ENCODE data around the gene GADL1. TPM values are rescaled to one million over a fixed set of nuclear protein-coding genes. Genes with fewer than 3 reads are reported as not detected.

The GADL1 gene
- polyA plus RNA-seq, 1 donor (not counting 4 experiments of a cell fraction or from before 2014, with no cell fraction given), result not detected

DNA sequence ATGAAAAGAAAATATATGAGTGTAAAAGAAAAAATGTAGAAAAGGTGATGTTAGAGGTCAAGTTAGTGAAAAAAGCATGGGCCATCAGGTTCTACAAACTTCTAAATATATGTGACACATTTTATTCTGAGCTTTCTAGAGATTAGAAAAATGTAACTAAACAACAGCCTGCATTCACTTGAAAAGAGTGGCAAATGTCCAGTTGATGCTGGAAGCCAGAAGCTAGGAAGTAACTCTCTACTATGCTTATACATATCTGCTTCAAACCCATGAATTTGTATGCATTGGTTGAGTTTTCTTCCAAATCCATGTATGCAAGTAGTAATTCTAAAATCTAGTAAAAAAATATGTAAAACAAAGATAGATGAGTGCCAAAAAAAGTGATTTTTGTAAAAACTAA is 164.5 kb downstream of the GADL1 start:
- FAIRE-seq (no peak), DNase-seq (ENCODE audit: low read depth, low spot score) (no peak)
- no peak overlapping the region for H3K4me2 ChIP-seq (ENCODE audit: control insufficient read depth, extremely low read depth, insufficient read depth, low read depth, low read length)
- H3K9ac ChIP-seq (ENCODE audit: control insufficient read depth, extremely low read depth, insufficient read depth, low read length), result no peak overlapping the region
- H3K9me3 ChIP-seq (ENCODE audit: control insufficient read depth, low read depth, low read length), result no peaks in the 10 kb centered on the region
- peaks cover 2% of the 10 kb centered on the region for H3K9me1 ChIP-seq (ENCODE audit: control insufficient read depth, extremely low read depth, insufficient read depth, low read length)
- H3K4me3 ChIP-seq (ENCODE audit: control insufficient read depth in 2 of 3, extremely low read depth in 1 of 3, insufficient read depth in 2 of 3, low read depth in 1 of 3, low read length in 3 of 3), result no peak overlapping the region
- H3K27me3 ChIP-seq (ENCODE audit: control insufficient read depth, extremely low read depth, insufficient read depth, low read length), result no peaks in the 10 kb centered on the region
- TF ChIP-seq EZH2 (IDR thresholded peaks at IDR 0.05; ENCODE audit: low read length), result no peak
- TF ChIP-seq, protein P1, sequence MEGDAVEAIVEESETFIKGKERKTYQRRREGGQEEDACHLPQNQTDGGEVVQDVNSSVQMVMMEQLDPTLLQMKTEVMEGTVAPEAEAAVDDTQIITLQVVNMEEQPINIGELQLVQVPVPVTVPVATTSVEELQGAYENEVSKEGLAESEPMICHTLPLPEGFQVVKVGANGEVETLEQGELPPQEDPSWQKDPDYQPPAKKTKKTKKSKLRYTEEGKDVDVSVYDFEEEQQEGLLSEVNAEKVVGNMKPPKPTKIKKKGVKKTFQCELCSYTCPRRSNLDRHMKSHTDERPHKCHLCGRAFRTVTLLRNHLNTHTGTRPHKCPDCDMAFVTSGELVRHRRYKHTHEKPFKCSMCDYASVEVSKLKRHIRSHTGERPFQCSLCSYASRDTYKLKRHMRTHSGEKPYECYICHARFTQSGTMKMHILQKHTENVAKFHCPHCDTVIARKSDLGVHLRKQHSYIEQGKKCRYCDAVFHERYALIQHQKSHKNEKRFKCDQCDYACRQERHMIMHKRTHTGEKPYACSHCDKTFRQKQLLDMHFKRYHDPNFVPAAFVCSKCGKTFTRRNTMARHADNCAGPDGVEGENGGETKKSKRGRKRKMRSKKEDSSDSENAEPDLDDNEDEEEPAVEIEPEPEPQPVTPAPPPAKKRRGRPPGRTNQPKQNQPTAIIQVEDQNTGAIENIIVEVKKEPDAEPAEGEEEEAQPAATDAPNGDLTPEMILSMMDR (optimal IDR thresholded peaks at IDR 0.05 in 1 of 3, IDR thresholded peaks at IDR 0.05 in 1 of 3, conservative IDR thresholded peaks at IDR 0.05 in 1 of 3; ENCODE audit: extremely low read depth in 1 of 3, insufficient read depth in 2 of 3, low read length in 3 of 3), result no peak
- dilution Hi-C loops (cut with MboI; ENCODE audit: extremely low pct_ligation_motif_present, low sequenced_read_pairs), result no loop called here
- H3K27ac ChIP-seq (ENCODE audit: control insufficient read depth, insufficient read depth, low read length), result no peak overlapping the region
- no peaks in the 10 kb centered on the region for H3K79me2 ChIP-seq (ENCODE audit: control insufficient read depth, insufficient read depth, low read length)
- H2AFZ ChIP-seq (ENCODE audit: control insufficient read depth, low read length), result no peak overlapping the region
- H3K4me1 ChIP-seq (ENCODE audit: control insufficient read depth, extremely low read depth, insufficient read depth, low read length), result no peaks in the 10 kb centered on the region
- no peaks in the 10 kb centered on the region for H3K36me3 ChIP-seq (ENCODE audit: control insufficient read depth in 2 of 2, extremely low read depth in 1 of 2, insufficient read depth in 2 of 2, low read length in 2 of 2)
- no peaks in the 10 kb centered on the region for H4K20me1 ChIP-seq (ENCODE audit: control insufficient read depth, extremely low read depth, insufficient read depth, low read length)

DNA sequence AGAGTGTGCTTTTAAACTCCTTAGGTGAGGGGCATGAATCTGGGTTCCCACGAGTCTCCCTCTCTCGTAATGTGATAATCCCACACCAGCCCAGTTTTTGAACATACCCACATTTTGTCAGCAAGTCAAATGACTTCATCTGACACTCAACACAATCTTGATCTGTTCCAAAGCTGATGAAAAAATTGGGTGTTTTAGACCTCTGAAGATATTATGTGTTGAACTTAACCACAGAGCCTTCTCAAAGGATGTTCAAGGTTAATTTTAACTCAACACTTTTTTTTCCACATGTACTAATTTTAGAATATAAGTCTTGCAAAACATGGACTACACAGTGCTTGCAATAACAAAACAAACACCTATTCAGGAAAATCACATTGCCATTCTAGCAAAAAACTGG is 164.9 kb downstream of the GADL1 start:
- H3K36me3 ChIP-seq (ENCODE audit: control insufficient read depth in 2 of 2, extremely low read depth in 1 of 2, insufficient read depth in 2 of 2, low read length in 2 of 2), result no peaks in the 10 kb centered on the region
- no peak for DNase-seq (ENCODE audit: low read depth, low spot score)
- dilution Hi-C loops (cut with MboI; ENCODE audit: extremely low pct_ligation_motif_present, low sequenced_read_pairs), result no loop called here
- no peak overlapping the region for H3K4me2 ChIP-seq (ENCODE audit: control insufficient read depth, extremely low read depth, insufficient read depth, low read depth, low read length)
- H3K79me2 ChIP-seq (ENCODE audit: control insufficient read depth, insufficient read depth, low read length), result no peaks in the 10 kb centered on the region
- H2AFZ ChIP-seq (ENCODE audit: control insufficient read depth, low read length), result no peak overlapping the region
- H3K27ac ChIP-seq (ENCODE audit: control insufficient read depth, insufficient read depth, low read length), result no peak overlapping the region
- no peaks in the 10 kb centered on the region for H4K20me1 ChIP-seq (ENCODE audit: control insufficient read depth, extremely low read depth, insufficient read depth, low read length)
- H3K9me3 ChIP-seq (ENCODE audit: control insufficient read depth, low read depth, low read length), result no peaks in the 10 kb centered on the region
- peaks cover 2% of the 10 kb centered on the region for H3K9me1 ChIP-seq (ENCODE audit: control insufficient read depth, extremely low read depth, insufficient read depth, low read length)
- H3K4me1 ChIP-seq (ENCODE audit: control insufficient read depth, extremely low read depth, insufficient read depth, low read length), result no peaks in the 10 kb centered on the region
- FAIRE-seq, result no peak
- no peak overlapping the region for H3K4me3 ChIP-seq (ENCODE audit: control insufficient read depth in 2 of 3, extremely low read depth in 1 of 3, insufficient read depth in 2 of 3, low read depth in 1 of 3, low read length in 3 of 3)
- H3K9ac ChIP-seq (ENCODE audit: control insufficient read depth, extremely low read depth, insufficient read depth, low read length), result no peak overlapping the region
- H3K27me3 ChIP-seq (ENCODE audit: control insufficient read depth, extremely low read depth, insufficient read depth, low read length), result no peaks in the 10 kb centered on the region
- TF ChIP-seq, protein P1 (optimal IDR thresholded peaks at IDR 0.05 in 1 of 3, IDR thresholded peaks at IDR 0.05 in 1 of 3, conservative IDR thresholded peaks at IDR 0.05 in 1 of 3; ENCODE audit: extremely low read depth in 1 of 3, insufficient read depth in 2 of 3, low read length in 3 of 3), result no peak
- no peak for TF ChIP-seq EZH2 (IDR thresholded peaks at IDR 0.05; ENCODE audit: low read length)
